WTC11 (cell line): ENCODE results near the gene STRN. TPM values are rescaled to one million over a fixed set of nuclear protein-coding genes. Genes with fewer than 3 reads are reported as not detected.

ENCODE experiments used
- ATAC-seq: fragments of 200-7000 bp; cut with Tn5 transposase; 2 replicates; pipeline ENCODE4 v1.10.0; 2021; ENCODE audit warnings: mild to moderate bottlenecking, moderate library complexity
- CTCF ChIA-PET: fragments of 300-600 bp; sonication (Branson Sonifier 250); formaldehyde crosslinking; loops from one replicate; lab custom pipeline; 2021; ENCODE audit warnings: antibody characterized with exemption; lab: Charles Lee
- POLR2A ChIA-PET: fragments of 350-600 bp; sonication (Branson Sonifier 250); formaldehyde crosslinking; loops from one replicate; lab custom pipeline; 2021; ENCODE audit warnings: antibody characterized with exemption; lab: Charles Lee
- DNase-seq: peaks from one replicate; pipeline ENCODE4 v3.0.0; 2021; ENCODE audit warnings: low spot score
- H3K27ac Mint-ChIP-seq: 2 replicates; pipeline ENCODE4 v1.8.0; 2021; ENCODE audit warnings: mixed read lengths
- H3K27me3 Mint-ChIP-seq: 2 replicates; pipeline ENCODE4 v1.8.0; 2021; ENCODE audit warnings: low read depth, mild to moderate bottlenecking, moderate library complexity, mixed read lengths
- H3K36me3 Mint-ChIP-seq: 2 replicates; pipeline ENCODE4 v1.8.0; 2021; ENCODE audit warnings: mixed read lengths
- H3K4me1 Mint-ChIP-seq: 2 replicates; pipeline ENCODE4 v1.8.0; 2022; ENCODE audit warnings: mixed read lengths
- H3K4me3 Mint-ChIP-seq: 2 replicates; pipeline ENCODE4 v1.8.0; 2021; ENCODE audit warnings: mild to moderate bottlenecking, moderate library complexity, mixed read lengths
- H3K9me3 Mint-ChIP-seq: 2 replicates; pipeline ENCODE4 v1.8.0; 2021; ENCODE audit warnings: mixed read lengths
- E2F4 ChIP-seq: sonication (generic); formaldehyde crosslinking; IDR thresholded peaks from 2 replicates; pipeline ENCODE4 v1.8.1; 2022; ENCODE audit warnings: low read depth, mild to moderate bottlenecking, moderate library complexity, missing genetic modification reagents, borderline replicate concordance
- EMX1 ChIP-seq: fragments of 250-450 bp; sonication (Bioruptor Pico); IDR thresholded peaks from 2 replicates; pipeline ENCODE4 v1.8.0; 2021; ENCODE audit warnings: mild to moderate bottlenecking
- FOXJ3 ChIP-seq: sonication (generic); formaldehyde crosslinking; IDR thresholded peaks from 2 replicates; pipeline ENCODE4 v1.9.0; 2021; ENCODE audit warnings: missing genetic modification reagents, mild to moderate bottlenecking, borderline replicate concordance
- FOXP1 ChIP-seq: sonication (generic); formaldehyde crosslinking; IDR thresholded peaks from 2 replicates; pipeline ENCODE4 v1.8.0; 2022; ENCODE audit warnings: missing genetic modification reagents, mild to moderate bottlenecking, moderate library complexity, borderline replicate concordance
- HMGA2 ChIP-seq: fragments of 250-450 bp; sonication (Bioruptor Pico); IDR thresholded peaks from 2 replicates; pipeline ENCODE4 v1.4.0; 2021; ENCODE audit warnings: mild to moderate bottlenecking, moderate library complexity
- JUN ChIP-seq: sonication (generic); formaldehyde crosslinking; IDR thresholded peaks from 2 replicates; pipeline ENCODE4 v1.8.0; 2023; ENCODE audit warnings: mild to moderate bottlenecking, missing genetic modification reagents
- OVOL2 ChIP-seq: fragments of 250-450 bp; sonication (Bioruptor Pico); IDR thresholded peaks from 2 replicates; pipeline ENCODE4 v1.9.0; 2021; ENCODE audit warnings: mild to moderate bottlenecking, borderline replicate concordance
- PRDM15 ChIP-seq: sonication (generic); formaldehyde crosslinking; IDR thresholded peaks from 2 replicates; pipeline ENCODE4 v1.8.0; 2022; ENCODE audit warnings: missing genetic modification reagents
- SOX15 ChIP-seq: fragments of 250-450 bp; sonication (Bioruptor Pico); IDR thresholded peaks from 2 replicates; pipeline ENCODE4 v1.9.0; 2021; ENCODE audit warnings: mild to moderate bottlenecking
- SP1 ChIP-seq: sonication (generic); formaldehyde crosslinking; conservative IDR thresholded peaks from 2 replicates; pipeline ENCODE4 v1.8.1; 2022; ENCODE audit warnings: missing genetic modification reagents
- ZBTB43 ChIP-seq: sonication (generic); formaldehyde crosslinking; IDR thresholded peaks from 2 replicates; pipeline ENCODE4 v1.8.1; 2023; ENCODE audit warnings: mild to moderate bottlenecking, missing genetic modification reagents
- ZNF219 ChIP-seq: sonication (generic); formaldehyde crosslinking; IDR thresholded peaks from 2 replicates; pipeline ENCODE4 v1.8.0; 2023; ENCODE audit warnings: missing genetic modification reagents, mild to moderate bottlenecking, borderline replicate concordance
- ZNF416 ChIP-seq: fragments of 250-450 bp; sonication (Bioruptor Pico); IDR thresholded peaks from 2 replicates; pipeline ENCODE4 v1.9.0; 2021; ENCODE audit warnings: mild to moderate bottlenecking, inconsistent platforms
- ZNF425 ChIP-seq: fragments of 250-450 bp; sonication (Bioruptor Pico); conservative IDR thresholded peaks from 2 replicates; pipeline ENCODE4 v1.9.0; 2021; ENCODE audit warnings: mild to moderate bottlenecking
- ZNF671 ChIP-seq: fragments of 250-450 bp; sonication (Bioruptor Pico); IDR thresholded peaks from 2 replicates; pipeline ENCODE4 v1.8.0; 2021; ENCODE audit warnings: mild to moderate bottlenecking
- total RNA-seq: library from RNA; stranded (reverse); gene quantifications from 3 replicates; pipeline ENCODE4 v1.2.3, GENCODE V29; 2021
- TF ChIP-seq, protein P1 (sequence below): sonication (generic); formaldehyde crosslinking; IDR thresholded peaks from 2 replicates; pipeline ENCODE4 v1.8.1; 2022; ENCODE audit warnings: missing genetic modification reagents, borderline replicate concordance

Gene STRN
- total RNA-seq, 1 experiment from 2014 or later: 34.7 TPM

- Mint-ChIP-seq H3K4me1 (peaks cover 6% of the 10 kb centered on the region), H3K27me3 (no peaks in the 10 kb centered on the region), H3K9me3 (peaks cover 7% of the 10 kb centered on the region), H3K27ac (no peak overlapping the region), H3K36me3 (peaks cover 30% of the 10 kb centered on the region), H3K4me3 (no peak overlapping the region)
- no peak for ATAC-seq
- TF ChIP-seq OVOL2 (CRISPR knock-in tag) (no peak), FOXJ3 (CRISPR knock-in tag) (no peak), JUN (CRISPR knock-in tag) (no peak), ZBTB43 (CRISPR knock-in tag) (no peak), HMGA2 (CRISPR knock-in tag) (no peak), SP1 (CRISPR knock-in tag) (no peak), ZNF425 (no peak), SOX15 (CRISPR knock-in tag) (no peak), FOXP1 (CRISPR knock-in tag) (no peak), EMX1 (CRISPR knock-in tag) (no peak), PRDM15 (CRISPR knock-in tag) (no peak), ZNF416 (CRISPR knock-in tag) (no peak), ZNF671 (CRISPR knock-in tag) (no peak)
- TF ChIP-seq, protein P1, sequence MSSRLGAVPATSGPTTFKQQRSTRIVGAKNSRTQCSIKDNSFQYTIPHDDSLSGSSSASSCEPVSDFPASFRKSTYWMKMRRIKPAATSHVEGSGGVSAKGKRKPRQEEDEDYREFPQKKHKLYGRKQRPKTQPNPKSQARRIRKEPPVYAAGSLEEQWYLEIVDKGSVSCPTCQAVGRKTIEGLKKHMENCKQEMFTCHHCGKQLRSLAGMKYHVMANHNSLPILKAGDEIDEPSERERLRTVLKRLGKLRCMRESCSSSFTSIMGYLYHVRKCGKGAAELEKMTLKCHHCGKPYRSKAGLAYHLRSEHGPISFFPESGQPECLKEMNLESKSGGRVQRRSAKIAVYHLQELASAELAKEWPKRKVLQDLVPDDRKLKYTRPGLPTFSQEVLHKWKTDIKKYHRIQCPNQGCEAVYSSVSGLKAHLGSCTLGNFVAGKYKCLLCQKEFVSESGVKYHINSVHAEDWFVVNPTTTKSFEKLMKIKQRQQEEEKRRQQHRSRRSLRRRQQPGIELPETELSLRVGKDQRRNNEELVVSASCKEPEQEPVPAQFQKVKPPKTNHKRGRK: no peak
- CTCF ChIA-PET: no interaction called here
- DNase-seq: no peak
- POLR2A ChIA-PET: no interaction called here
These were observed 96.7 kb downstream of the STRN start for GRCh38 chr2:36869606-36870005.

DNA sequence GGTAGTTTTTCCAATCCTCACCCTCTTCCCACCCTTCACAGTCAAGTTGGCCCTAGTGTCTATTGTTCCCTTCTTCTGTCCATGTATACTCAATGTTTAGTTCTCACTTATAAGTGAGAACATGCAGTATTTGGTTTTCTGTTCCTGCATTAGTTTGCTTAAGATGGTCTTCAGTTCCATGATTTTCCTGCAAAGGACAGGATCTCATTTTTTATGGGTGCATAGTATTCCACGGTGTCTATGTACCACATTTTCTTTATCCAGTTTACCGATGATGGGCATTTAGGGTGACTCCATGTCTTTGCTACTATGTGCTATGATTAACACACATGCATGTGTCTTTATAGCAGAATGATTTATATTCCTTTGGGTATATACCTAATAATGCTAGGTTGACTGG is 104.4 kb downstream of the STRN start:
- Mint-ChIP-seq H3K9me3 (peaks cover 8% of the 10 kb centered on the region), H3K27me3 (no peaks in the 10 kb centered on the region), H3K27ac (no peak overlapping the region), H3K4me3 (no peak overlapping the region), H3K36me3 (peaks cover 28% of the 10 kb centered on the region), H3K4me1 (peaks cover 3% of the 10 kb centered on the region)
- no peak for TF ChIP-seq E2F4 (CRISPR knock-in tag)
- no peak for TF ChIP-seq ZNF219 (CRISPR knock-in tag)
- DNase-seq (no peak), ATAC-seq (no peak)
- CTCF ChIA-PET: no interaction called here
- POLR2A ChIA-PET: no interaction called here
